ENCODE data around the gene ZNF624.
"Not testable (repeated sequence)": the region's sequence is repeated elsewhere in the genome, so short reads cannot be mapped to it uniquely, and the experiment has no call there.

ZNF624 gene

DNA sequence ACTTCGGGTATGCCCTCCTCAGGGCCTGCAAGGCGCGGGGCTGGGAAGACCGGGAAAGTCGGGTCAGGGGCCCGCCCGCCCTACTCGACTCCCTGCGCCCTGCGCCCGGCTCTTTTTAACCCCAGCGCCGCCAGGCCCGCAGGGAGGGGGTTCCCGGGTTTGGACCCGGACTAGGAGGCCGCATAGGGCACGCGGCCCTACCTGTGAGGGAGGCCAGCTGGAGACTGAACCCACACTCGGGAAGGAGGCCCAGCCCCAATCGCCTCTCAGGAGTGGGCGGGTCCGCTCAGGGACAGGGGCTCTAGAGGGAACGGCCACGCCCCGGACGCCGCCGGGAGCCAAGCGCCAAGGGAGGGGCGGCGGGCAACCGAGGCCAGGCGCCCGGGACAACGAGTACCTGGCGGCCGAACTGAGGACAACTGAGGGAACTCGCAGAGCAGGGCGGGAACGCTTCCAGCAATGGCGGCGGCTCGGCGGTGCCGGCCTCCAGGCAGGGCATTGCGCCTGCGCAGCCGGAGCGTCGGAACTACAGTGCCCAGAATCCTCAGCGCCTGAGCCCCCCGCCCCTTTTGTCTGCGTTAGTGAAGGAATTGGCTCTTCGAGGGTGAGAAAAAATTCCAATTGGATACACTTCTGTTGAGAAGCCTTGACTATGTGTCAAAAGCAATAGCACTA is at the start of gene ZNF624:
TSS of gene ZNF624 (minus strand) at position 484 of the 675 bp plus-strand sequence.
- peak; percentile 88 for DNase-seq

DNA sequence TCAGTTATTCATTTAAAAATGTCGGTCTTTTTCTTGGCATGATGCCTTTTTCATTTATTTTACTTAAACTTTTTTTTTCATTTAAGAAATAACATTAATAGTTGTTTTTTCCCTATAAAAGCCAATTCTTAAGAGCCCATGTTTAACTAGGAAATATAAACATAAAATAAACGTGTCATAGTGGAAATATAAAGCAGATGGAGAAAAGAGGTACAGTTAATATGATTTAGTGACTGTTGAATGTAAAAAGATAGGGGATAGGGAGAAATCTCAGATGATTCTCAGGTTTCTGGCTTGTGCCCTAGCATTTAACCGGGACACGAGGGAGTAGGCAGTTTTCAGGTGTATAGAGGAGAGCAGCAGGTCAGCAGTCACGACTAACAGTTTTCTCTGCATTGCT is 44.0 kb upstream of the ZNF624 start:
- not testable (repeated sequence) for DNase-seq

DNA sequence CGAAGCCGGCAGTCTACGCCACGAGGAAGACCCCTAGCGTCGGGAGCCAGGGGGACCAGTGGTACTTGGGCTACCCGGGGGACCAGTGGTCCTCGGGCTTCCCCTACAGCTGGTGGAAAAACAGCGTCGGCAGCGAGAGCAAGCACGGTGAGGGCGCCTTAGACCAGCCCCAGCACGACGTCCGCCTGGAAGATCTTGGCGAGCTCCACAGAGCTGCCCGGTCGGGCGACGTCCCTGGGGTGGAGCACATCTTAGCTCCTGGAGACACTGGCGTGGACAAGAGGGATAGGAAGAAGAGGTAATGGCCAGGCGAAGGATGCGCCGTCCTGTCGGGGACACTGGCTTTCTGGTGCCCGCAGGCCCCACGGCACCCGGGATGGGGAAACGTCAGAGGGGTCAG is 36.8 kb upstream of the ZNF624 start:
- not testable (repeated sequence) for DNase-seq

DNA sequence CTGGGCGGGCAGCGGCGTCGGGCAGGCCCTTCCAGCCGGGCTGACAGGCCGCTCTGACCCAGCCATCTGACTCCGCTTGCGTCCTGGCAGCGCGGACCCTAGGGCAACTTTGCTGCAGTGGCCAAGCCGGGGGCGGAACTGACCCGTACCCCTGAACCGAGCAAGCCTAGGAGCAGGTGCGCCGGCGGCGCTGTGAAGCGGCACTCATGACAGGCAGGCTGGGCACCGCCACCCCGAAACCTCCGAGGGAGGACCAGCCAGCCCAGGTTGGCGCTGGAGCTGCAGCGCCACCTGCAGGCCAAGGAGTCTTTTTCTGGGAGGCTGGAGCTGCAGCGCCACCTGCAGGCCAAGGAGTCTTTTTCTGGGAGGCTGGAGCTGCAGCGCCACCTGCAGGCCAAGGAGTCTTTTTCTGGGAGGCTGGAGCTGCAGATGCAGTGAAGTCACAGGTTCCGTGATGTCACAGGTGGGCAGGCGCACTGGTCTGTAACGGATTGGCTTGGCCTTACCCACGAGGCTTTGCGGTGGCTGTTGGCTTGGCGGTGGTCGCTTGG is 36.2 kb upstream of the ZNF624 start, which contains the start of gene CCDC144A:
TSS of gene CCDC144A (plus strand) at position 511 of the 551 bp plus-strand sequence. CDS start 160 bp downstream, outside the sequence.
- peak; percentile 24 for DNase-seq

DNA sequence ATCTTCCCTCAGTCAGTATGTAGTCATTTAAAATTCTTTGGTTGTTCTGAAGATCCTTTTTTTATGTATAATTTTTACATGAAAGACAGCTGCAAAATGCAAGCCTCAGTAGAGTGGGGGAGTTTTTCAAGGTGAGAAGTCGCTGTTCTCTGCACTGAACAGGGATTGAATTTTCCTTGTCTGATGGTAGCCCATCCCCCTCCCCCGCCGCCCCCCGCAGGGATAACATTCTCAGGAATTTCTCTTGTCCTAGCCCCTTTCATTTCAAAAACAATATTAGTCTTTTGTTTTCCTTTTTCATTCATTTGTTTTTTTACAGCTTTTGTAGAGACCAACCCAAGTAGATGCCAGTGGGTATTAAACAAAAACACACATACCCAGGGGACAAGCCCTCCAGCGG is 33.5 kb upstream of the ZNF624 start:
- not testable (repeated sequence) for DNase-seq

DNA sequence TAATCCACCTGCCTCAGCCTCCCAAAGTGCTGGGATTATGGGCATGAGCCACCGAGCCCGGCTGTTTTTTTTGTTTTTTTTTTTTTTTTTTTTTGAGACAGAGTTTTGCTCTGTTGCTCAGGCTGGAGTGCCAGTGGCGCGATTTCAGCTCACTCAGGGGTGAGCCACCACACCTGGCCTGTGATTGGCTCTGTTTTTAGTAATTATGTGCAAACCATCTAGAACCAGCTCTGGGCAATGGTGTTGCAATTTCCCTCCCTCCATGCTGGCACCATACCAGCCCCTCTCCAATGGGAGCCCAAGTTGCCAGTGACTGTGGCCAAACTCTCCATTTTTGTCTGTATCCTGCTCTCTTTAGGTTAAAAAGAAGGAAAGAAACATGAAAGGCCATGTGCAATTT is 32.4 kb upstream of the ZNF624 start:
- not testable (repeated sequence) for DNase-seq

DNA sequence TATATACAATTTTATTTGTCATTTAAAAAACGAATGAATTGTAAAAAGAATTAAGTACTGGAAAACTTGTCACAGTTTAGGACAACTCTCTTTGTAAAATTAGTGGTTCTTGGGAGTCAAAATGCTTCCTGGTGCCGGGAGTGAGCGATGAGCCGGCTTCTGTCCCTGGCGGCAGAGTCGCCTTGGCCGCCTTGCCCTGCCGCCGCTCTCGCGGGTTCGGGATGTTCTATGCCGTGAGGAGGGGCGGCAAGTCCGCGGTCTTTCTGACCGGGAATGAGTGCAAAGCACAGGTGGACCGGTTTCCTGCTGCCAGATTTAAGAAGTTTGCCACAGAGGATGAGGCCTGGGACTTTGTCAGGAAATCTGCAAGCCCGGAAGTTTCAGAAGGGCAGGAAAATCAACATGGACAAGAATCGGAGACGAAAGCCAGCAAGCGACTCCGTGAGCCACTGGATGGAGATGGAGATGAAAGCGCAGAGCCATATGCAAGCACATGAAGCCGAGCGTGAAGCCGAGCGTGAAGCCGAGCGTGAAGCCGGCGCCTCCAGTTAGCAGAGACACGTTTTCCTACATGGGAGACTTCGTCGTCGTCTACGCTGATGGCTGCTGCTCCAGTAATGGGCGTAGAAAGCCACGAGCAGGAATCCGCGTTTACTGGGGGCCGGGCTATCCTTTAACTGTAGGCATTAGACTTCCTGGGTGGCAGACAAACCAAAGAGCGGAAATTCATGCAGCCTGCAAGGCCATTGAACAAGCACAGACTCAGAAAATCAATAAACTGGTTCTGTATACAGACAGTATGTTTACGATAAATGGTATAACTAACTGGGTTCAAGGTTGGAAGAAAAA is 29.9 kb upstream of the ZNF624 start:
- not testable (repeated sequence) for DNase-seq

DNA sequence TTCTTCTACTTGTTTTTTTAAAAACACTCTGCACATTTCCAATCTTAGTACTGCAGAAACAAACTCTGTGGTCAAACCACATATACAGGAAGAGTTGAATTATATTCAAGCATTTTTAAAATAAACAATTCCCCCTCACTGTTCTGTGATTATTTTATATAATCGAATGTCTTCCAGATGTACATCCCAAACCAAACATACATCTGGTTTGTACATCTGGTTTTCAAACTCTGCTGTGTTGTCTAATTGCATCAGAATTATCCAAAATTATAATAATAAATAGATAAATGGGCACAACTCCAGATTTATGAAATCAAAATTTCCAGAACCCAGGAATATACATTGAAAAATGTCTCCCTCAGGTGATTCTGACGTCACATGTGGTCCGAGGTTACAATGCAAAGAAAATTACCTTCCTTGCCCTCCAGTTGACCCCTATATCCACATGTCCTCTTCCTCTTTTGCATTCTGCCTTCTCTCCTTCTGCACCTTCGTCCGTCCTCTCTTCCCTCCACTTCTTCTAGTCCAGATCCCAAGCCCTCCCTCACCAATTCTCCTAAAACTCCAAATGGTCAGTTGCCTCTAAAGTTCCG is 23.1 kb upstream of the ZNF624 start:
- no peak for DNase-seq

DNA sequence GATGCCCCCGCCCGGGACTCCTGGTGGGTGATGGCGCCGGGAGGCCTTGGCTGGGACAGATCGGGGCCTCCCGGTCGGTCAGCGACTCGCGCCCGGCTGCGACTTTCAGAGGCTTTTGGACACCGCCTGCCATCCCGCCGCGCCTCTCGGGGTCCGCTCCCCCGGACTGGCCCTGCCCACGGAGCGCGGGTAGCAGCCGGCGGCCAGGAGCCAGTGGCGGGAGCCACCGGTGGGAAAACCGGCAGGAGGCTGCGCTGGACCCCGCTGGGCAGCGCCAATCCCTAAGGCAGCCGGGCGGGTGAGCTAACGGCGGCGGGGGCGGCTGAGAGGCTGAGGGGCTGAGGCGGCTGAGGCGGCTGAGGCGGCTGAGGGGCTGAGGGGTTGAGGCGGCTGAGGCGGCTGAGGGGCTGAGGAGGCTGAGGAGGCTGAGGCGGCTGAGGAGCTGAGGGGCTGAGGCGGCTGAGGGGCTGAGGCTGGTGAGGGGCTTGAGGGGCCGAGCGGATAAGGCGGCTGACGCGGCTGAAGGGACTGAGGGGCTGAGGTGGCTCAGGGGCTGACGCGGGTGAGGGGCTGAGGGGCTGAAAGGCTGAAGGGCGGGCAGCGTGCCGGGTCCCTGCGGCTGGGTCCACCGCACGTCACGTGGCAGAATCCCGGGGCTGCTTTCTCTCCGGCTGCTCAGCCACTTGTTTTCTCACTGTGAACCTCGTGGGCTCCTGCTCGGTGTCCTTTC is 13.4 kb upstream of the ZNF624 start:
- DNase-seq = not testable (repeated sequence)

DNA sequence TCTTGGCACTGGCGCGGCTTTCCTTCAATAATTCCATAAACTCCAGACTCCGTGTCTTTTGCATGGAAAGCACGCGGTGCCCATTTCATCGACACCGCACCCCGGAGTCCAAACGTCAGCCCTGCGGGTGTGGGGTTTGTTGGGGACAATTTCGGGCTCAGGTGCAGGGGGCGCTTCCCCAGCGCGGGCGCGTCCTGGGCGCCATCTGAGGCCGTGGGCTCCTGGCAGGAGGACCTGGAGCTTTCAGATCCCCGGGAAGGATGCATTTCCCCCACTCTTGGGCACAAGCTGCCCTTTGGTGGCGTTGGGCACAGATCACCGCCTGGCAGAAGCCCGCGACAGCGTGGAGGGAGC is 12.9 kb upstream of the ZNF624 start:
- DNase-seq = not testable (repeated sequence)

DNA sequence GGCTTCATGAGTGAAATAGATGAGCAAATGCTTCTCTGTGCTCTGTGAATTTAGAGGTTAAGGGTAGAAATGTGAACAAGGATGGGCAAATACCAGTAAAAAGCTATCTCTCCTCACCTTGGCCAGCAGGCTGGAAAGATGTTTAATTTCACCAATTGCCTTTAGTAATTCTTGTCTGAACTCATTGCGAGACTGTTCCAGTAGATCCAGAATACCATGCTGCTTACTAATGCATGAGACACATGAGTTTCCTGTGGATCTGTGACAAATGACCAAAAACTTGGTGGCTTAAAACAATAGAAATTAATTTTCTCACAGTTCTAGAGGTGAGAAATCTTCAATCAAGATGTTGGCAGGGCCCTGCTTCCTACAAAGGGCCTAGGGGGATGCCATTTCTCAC is 9.3 kb upstream of the ZNF624 start:
- DNase-seq = no peak

DNA sequence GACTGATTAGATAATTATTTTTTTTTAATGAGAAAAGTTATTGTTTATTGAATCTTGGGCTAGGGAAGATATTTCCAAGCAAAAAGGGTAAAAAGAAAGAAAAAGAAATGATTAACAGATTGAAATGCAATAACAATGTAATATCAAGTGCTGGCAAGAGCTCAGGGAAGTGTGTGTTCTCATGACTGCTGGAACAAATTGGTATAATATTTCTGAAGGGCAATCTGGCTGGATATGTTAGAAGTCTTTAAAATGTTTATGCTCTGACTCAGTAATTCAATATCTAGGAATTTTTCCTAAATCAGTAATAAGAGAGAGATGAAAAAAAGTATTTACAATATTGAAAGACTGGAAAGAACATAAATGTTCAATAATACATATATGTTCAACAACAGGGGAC is 7.6 kb upstream of the ZNF624 start:
- no peak for DNase-seq

DNA sequence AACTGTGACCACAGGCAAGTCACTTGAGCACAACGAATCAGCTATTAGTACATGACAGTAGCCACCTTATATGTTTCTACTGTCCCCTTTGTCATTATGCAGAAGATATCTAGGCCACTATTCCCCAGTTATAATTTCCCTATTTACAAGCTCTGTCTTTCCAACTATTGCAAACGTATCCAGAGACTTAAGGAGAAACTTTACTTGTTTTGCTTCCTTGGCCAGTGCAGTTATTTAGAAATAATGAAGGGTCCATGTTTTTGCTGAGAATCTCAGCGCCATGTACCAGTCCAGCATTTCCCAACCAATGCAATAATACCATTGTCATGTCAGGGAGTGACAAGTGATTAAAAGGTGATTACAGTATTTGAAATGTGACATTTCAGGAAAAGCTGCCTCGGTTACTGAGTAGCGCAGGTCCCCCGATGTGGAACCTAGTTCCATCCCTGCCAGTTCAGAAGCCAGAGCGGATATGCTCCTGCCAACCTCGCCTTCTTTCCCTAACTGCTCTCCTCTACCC is 743 bp downstream of the ZNF624 start:
- DNase-seq = no peak

DNA sequence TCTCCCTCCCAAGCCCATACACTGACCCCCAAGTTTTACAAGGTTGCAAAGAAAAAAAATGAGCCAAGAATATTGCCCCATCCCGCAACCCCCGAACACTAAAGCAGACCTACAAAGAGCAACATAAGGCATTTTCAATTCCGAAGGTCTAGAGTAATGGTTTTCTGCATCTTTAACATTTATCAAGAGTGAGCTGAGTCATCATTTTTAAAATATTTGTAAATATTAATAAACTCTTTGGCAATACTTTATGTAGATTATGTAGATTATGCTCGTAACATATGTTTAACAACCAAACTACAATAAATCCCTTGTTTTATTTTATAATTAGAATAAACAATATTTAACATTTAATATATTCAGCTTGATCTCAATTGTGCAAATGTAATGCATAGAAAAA is 1.4 kb downstream of the ZNF624 start:
- DNase-seq = no peak

DNA sequence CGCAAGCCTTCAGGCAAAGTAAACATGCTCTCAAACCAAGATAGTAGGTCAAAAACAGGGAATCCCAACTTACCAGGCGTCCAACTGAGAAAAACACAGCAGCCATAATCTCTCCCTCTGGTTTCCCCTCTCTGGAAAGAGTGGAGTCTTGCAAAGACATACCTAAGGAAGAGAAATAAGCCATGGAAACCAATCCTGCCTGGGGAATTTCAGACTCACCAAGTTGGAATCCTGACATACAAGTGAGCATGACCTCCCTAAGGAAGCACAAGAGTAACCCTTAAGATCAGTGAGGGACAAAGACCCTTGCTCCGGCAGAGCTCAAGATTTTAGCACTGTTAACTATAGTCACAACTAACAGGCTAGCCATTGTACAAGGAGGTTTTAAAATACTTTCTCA is 4.1 kb downstream of the ZNF624 start:
- DNase-seq = no peak

DNA sequence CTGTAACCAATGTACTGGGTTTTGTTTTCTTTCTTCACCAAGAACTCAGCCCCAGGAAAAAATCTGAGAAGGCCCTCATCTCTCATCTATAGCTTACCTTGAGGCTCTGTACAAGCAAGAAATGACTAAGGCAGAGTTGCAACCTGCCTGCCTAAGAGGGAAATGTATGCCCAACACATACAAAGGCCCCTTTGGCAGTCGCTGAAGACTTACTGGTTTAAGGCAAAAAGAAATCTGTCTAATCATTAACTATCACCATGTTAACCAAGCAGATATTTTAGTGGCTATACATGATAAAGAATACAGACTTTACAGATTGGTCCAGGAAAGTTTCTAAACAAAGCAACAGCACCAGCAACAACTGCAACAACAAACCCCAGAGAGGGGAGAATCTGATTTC is 14.2 kb downstream of the ZNF624 start:
- no peak for DNase-seq

DNA sequence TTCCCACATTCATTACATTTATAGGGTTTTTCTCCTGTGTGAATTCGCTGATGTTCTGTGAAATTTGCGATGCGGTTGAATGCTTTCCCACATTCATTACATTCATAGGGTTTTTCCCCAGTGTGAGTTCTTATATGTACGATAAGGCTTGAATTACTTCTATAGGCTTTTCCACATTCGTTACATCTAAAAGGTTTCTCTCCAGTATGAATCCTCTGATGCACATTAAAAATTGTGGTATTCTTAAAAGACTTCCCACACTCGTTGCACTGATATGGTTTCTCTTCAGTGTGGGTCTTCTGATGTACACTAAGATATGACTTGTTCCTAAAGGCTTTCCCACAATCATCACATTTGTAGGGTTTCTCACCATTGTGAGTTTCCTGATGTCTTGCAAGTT is 30.4 kb downstream of the ZNF624 start:
- DNase-seq = no peak

DNA sequence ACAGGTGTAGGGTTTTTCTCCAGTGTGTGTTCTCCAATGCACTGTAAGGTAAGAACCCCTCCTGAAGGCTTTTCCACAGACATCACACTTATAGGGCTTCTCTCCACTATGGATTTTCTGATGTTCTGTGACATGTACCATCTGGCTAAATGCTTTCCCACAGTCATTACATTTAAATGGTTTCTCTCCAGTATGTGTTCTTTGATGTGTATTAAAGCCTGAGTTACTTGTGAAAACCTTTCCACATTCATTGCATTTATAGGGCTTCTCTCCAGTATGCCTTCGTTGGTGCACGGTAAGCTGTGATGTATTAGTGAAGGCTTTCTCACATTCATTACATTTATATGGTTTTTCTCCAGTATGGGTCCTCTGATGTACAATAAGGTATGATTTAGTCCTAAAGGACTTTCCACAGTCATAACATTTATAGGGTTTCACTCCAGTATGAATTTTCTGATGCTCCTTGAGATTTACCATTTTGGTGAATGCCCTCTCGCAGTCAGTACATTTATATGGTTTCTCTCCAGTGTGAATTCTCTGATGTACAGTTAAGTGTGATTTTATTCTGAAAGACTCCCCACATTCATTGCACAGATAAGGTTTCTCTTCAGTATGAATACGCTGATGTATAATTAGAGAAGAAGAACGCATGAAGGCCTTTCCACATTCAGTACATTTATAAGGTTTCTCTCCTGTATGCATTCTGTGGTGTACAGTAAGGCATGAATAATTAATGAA is 30.9 kb downstream of the ZNF624 start:
- DNase-seq = no peak

DNA sequence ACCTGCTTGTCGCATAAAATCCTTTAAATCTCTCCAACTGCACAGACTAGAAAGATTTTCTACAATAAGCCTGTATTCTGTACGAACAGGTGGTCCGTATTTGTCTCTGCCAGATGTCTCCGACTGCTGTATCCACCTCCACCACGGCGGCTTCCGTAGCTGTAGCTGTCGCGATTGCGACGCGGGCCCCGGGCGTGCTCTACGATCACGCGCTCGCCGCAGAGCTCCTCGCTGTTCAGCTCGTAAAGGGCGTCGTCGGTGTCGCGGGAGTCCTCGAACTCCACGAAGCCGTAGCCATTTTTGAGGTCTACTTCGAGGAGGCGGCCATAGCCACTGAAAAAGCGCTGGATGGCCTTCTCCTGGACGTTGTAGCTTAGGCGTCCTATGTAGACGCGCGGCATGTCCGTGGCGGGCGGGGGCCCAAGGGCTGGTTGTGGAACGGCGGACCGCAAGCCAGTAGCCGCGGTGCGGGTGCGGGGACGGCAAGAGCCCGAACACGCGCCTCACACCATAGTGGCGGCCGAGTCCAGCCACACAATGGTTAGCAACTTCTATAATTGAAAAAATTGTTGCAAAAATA is 36.1 kb downstream of the ZNF624 start:
- DNase-seq = no peak

DNA sequence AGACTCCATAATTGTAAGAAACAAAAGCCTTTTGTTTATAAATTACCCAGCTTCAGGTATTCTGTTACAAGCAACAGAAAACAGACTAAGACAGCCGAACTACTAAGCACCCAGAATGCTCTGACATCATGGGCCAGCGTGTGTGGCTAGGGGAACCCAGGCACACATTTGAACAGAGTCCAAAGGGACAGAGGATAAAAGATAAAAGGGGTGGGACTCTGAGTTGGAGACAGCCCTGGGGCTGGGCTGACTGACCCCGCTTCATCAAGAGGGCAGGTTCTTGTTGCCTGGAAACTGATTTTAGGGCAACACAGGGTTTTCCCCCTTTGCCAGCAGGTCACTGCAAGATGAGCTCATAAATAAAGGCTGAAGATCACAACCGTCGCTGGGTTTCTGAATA is 54.1 kb downstream of the ZNF624 start:
- no peak for DNase-seq

DNA sequence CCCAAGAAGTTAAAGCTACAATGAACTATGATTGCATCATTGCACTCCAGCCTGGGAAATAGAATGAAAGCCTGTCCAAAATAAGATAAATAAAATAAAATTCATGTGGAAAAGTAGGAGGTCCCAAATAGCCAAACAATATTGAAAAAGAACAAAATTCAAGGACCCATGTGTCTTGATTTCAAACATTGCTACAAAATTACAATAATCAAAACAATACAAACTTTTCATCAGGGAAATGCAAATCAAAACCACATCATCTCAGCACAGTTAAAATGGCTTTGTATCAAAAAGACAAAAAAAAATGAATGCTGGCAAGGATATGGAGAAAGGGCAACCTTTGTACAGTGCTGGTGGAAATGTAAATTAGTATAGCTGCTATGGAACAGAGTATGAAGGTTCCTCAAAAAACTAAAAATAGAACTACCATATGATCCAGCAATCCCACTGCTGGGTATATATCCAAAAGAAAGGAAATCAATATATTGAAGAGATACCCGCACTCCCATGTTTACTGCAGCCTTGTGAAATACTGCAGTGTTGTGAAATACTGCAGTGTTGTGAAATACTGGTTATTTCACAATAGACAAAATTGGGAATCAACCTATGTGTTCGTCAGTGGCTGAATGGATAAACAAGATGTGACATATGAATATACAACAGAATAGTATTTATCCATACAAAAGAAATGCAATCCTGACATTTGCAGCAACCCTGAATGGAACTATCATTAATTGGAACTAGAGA is 60.1 kb downstream of the ZNF624 start:
- DNase-seq = no peak
